Measurements from ENCODE around the gene POPDC3. TPM values are rescaled to one million over a fixed set of nuclear protein-coding genes. Genes with fewer than 3 reads are reported as not detected.

Gene POPDC3
- total RNA-seq, 1 donor from 2014 or later = 9.1 TPM

DNA sequence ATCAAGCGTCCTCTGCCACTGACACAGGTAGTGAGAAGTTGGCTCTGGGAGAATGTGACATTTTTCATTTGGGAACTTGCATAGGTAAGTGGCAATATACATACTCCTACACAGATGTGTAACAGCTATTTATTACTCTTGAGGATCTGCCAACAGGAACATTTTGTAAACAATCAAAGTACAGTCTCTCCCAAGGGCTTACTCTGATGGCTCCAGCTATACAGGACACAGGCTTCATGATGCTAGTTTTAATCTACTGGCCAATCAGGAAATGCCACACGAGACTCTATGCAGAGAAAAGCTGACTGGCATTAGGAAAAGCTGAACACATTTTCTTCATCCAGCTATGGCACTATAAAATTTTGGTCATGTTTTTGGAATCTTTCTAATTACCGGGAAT, 57.8 kb downstream of the POPDC3 start:
- no peaks in the 10 kb centered on the region for H3K27me3 Mint-ChIP-seq (ENCODE audit: low read depth, unreplicated experiment)
- Histone ChIP-seq H3K9me3 (ENCODE audit: insufficient read depth, low read depth, low read length) (no peaks in the 10 kb centered on the region), H3K36me3 (ENCODE audit: insufficient read depth, low read length) (no peaks in the 10 kb centered on the region), H3K27ac (ENCODE audit: low read depth, low read length) (no peak overlapping the region), H2AFZ (ENCODE audit: low read depth, low read length) (no peak overlapping the region), H4K20me1 (ENCODE audit: insufficient read depth, low read length) (no peaks in the 10 kb centered on the region), H3K27me3 (ENCODE audit: insufficient read depth, low read length) (no peaks in the 10 kb centered on the region), H3K4me1 (ENCODE audit: insufficient read depth, low read length) (no peaks in the 10 kb centered on the region), H3K4me2 (ENCODE audit: low read length) (no peak overlapping the region), H3K4me3 (ENCODE audit: insufficient read depth, low read depth, low read length) (no peak overlapping the region), H3K79me2 (ENCODE audit: insufficient read depth, low read length) (no peaks in the 10 kb centered on the region), H3K9ac (ENCODE audit: low read length) (no peak overlapping the region)
- H3K36me3 Mint-ChIP-seq (ENCODE audit: low read depth, unreplicated experiment) = peaks cover 5% of the 10 kb centered on the region
- H3K4me3 Mint-ChIP-seq (ENCODE audit: unreplicated experiment) = no peak overlapping the region
- FAIRE-seq = no peak
- no peak for DNase-seq (ENCODE audit: low read depth)
- H3K9me3 Mint-ChIP-seq (ENCODE audit: unreplicated experiment) = no peaks in the 10 kb centered on the region
- H3K4me1 Mint-ChIP-seq (ENCODE audit: low read depth, unreplicated experiment) = no peaks in the 10 kb centered on the region
- H3K27ac Mint-ChIP-seq (ENCODE audit: unreplicated experiment) = no peak overlapping the region
- TF ChIP-seq, protein P1, sequence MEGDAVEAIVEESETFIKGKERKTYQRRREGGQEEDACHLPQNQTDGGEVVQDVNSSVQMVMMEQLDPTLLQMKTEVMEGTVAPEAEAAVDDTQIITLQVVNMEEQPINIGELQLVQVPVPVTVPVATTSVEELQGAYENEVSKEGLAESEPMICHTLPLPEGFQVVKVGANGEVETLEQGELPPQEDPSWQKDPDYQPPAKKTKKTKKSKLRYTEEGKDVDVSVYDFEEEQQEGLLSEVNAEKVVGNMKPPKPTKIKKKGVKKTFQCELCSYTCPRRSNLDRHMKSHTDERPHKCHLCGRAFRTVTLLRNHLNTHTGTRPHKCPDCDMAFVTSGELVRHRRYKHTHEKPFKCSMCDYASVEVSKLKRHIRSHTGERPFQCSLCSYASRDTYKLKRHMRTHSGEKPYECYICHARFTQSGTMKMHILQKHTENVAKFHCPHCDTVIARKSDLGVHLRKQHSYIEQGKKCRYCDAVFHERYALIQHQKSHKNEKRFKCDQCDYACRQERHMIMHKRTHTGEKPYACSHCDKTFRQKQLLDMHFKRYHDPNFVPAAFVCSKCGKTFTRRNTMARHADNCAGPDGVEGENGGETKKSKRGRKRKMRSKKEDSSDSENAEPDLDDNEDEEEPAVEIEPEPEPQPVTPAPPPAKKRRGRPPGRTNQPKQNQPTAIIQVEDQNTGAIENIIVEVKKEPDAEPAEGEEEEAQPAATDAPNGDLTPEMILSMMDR (IDR thresholded peaks at IDR 0.05; ENCODE audit: insufficient read depth, low read depth, low read length) = no peak
- TF ChIP-seq EZH2 (IDR thresholded peaks at IDR 0.05; ENCODE audit: insufficient read depth, low read length) = no peak

DNA sequence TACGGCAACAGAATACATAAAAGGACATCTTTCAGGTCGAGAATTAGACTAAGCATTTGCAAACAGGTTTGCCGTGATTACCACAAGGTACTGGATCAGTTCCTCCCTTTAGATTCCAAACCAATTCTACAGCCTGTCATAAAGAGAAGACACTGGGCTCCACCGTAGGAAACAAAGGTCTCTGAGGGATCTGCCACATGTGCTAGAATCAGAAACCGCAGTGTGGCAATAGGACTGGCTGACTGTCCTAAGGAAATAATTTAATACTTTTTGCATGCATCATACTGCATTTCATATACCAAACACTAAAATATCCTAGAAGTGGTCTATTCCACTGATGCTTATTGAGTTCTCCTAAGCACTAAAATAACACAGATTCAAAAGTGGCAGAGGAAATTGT, 59.2 kb downstream of the POPDC3 start:
- Histone ChIP-seq H3K4me3 (ENCODE audit: insufficient read depth, low read depth, low read length) (no peak overlapping the region), H3K79me2 (ENCODE audit: insufficient read depth, low read length) (no peaks in the 10 kb centered on the region), H3K4me1 (ENCODE audit: insufficient read depth, low read length) (no peaks in the 10 kb centered on the region), H3K9me3 (ENCODE audit: insufficient read depth, low read depth, low read length) (no peaks in the 10 kb centered on the region), H4K20me1 (ENCODE audit: insufficient read depth, low read length) (no peaks in the 10 kb centered on the region), H3K36me3 (ENCODE audit: insufficient read depth, low read length) (no peaks in the 10 kb centered on the region), H3K27me3 (ENCODE audit: insufficient read depth, low read length) (no peaks in the 10 kb centered on the region), H3K9ac (ENCODE audit: low read length) (no peak overlapping the region), H3K27ac (ENCODE audit: low read depth, low read length) (no peak overlapping the region), H2AFZ (ENCODE audit: low read depth, low read length) (no peak overlapping the region), H3K4me2 (ENCODE audit: low read length) (no peak overlapping the region)
- Mint-ChIP-seq H3K9me3 (ENCODE audit: unreplicated experiment) (no peaks in the 10 kb centered on the region), H3K27ac (ENCODE audit: unreplicated experiment) (no peak overlapping the region), H3K36me3 (ENCODE audit: low read depth, unreplicated experiment) (peaks cover 5% of the 10 kb centered on the region), H3K27me3 (ENCODE audit: low read depth, unreplicated experiment) (no peaks in the 10 kb centered on the region), H3K4me1 (ENCODE audit: low read depth, unreplicated experiment) (no peaks in the 10 kb centered on the region), H3K4me3 (ENCODE audit: unreplicated experiment) (no peak overlapping the region)
- DNase-seq (ENCODE audit: low read depth) (no peak), FAIRE-seq (no peak)
- TF ChIP-seq, protein P1 (IDR thresholded peaks at IDR 0.05; ENCODE audit: insufficient read depth, low read depth, low read length) = no peak
- TF ChIP-seq EZH2 (IDR thresholded peaks at IDR 0.05; ENCODE audit: insufficient read depth, low read length) = no peak

DNA sequence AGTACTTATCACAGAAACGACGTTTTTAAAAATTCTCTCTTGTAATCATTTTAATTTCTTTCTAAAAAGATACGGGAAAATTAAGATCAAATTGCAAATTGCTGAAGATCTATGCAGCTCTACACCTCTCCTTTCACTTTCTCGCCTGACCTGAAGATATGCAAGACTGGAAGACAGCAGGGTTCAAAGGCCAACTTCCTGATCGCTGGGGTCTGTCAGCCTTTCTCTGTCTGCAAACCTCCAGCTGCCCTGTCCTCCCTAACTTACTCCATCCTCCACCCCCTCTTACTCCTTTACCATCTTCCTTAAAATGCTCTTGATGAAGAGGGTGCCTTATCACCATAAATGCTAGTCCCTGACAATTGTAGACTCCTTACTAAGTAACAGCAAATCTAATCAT, 63.7 kb downstream of the POPDC3 start:
- H3K27me3 ChIP-seq (ENCODE audit: insufficient read depth, low read length) = no peaks in the 10 kb centered on the region
- no peak for TF ChIP-seq EZH2 (IDR thresholded peaks at IDR 0.05; ENCODE audit: insufficient read depth, low read length)
- TF ChIP-seq, protein P1 (IDR thresholded peaks at IDR 0.05; ENCODE audit: insufficient read depth, low read depth, low read length) = no peak
- Mint-ChIP-seq H3K9me3 (ENCODE audit: unreplicated experiment) (no peaks in the 10 kb centered on the region), H3K27ac (ENCODE audit: unreplicated experiment) (no peak overlapping the region), H3K4me1 (ENCODE audit: low read depth, unreplicated experiment) (no peaks in the 10 kb centered on the region), H3K27me3 (ENCODE audit: low read depth, unreplicated experiment) (no peaks in the 10 kb centered on the region), H3K4me3 (ENCODE audit: unreplicated experiment) (no peak overlapping the region), H3K36me3 (ENCODE audit: low read depth, unreplicated experiment) (peaks cover 5% of the 10 kb centered on the region)
- no peaks in the 10 kb centered on the region for H3K36me3 ChIP-seq (ENCODE audit: insufficient read depth, low read length)
- H3K9ac ChIP-seq (ENCODE audit: low read length) = no peak overlapping the region
- no peak overlapping the region for H3K4me3 ChIP-seq (ENCODE audit: insufficient read depth, low read depth, low read length)
- DNase-seq (ENCODE audit: low read depth) = no peak
- no peak overlapping the region for H2AFZ ChIP-seq (ENCODE audit: low read depth, low read length)
- FAIRE-seq = no peak
- H3K79me2 ChIP-seq (ENCODE audit: insufficient read depth, low read length) = no peaks in the 10 kb centered on the region
- H3K4me2 ChIP-seq (ENCODE audit: low read length) = no peak overlapping the region
- no peak overlapping the region for H3K27ac ChIP-seq (ENCODE audit: low read depth, low read length)
- H4K20me1 ChIP-seq (ENCODE audit: insufficient read depth, low read length) = no peaks in the 10 kb centered on the region
- no peaks in the 10 kb centered on the region for H3K9me3 ChIP-seq (ENCODE audit: insufficient read depth, low read depth, low read length)
- no peaks in the 10 kb centered on the region for H3K4me1 ChIP-seq (ENCODE audit: insufficient read depth, low read length)
